SK-N-SH treated with all-trans-retinoic acid at 6 μM for 48 hours (cell line): ENCODE results near the gene NSL1.

Source experiments
- ATAC-seq: fragments of 200-7000 bp; cut with Tn5 transposase; 3 replicates; pipeline ENCODE4 v1.9.1; 2020; ENCODE audit warnings: mild to moderate bottlenecking, moderate library complexity
- ARNTL ChIP-seq: fragments of 450-650 bp; formaldehyde crosslinking; IDR thresholded peaks from 2 replicates; pipeline ENCODE4 v1.5.0; 2020; ENCODE audit warnings: low read depth, mild to moderate bottlenecking, moderate library complexity, borderline replicate concordance
- BACH2 ChIP-seq: fragments of 250-450 bp; sonication (Bioruptor Pico); IDR thresholded peaks from 2 replicates; pipeline ENCODE4 v1.9.0; 2021; ENCODE audit warnings: mild to moderate bottlenecking, borderline replicate concordance
- CSDC2 ChIP-seq: fragments of 250-450 bp; sonication (Bioruptor Pico); IDR thresholded peaks from 2 replicates; pipeline ENCODE4 v1.5.0; 2020; ENCODE audit warnings: mild to moderate bottlenecking, moderate library complexity
- ISL1 ChIP-seq: fragments of 250-450 bp; sonication (Bioruptor Pico); IDR thresholded peaks from 2 replicates; pipeline ENCODE4 v2.1.2; 2022; ENCODE audit warnings: mild to moderate bottlenecking, moderate library complexity
- OSR1 ChIP-seq: fragments of 250-450 bp; sonication (Bioruptor Pico); IDR thresholded peaks from 2 replicates; pipeline ENCODE4 v1.8.0; 2022; ENCODE audit warnings: moderate library complexity, mild to moderate bottlenecking, inconsistent platforms
- PPARA ChIP-seq: fragments of 250-450 bp; sonication (Bioruptor Pico); IDR thresholded peaks from 2 replicates; pipeline ENCODE4 v1.5.0; 2020; ENCODE audit warnings: mild to moderate bottlenecking, borderline replicate concordance
- RARB ChIP-seq: fragments of 250-450 bp; sonication (Bioruptor Pico); IDR thresholded peaks from 2 replicates; pipeline ENCODE4 v1.8.0; 2021; ENCODE audit warnings: mild to moderate bottlenecking, moderate library complexity
- SNAI2 ChIP-seq: fragments of 250-450 bp; sonication (Bioruptor Pico); IDR thresholded peaks from 2 replicates; pipeline ENCODE4 v1.5.0; 2020; ENCODE audit warnings: mild to moderate bottlenecking, moderate library complexity
- TCF4 ChIP-seq: fragments of 250-450 bp; sonication (Bioruptor Pico); IDR thresholded peaks from 2 replicates; pipeline ENCODE4 v1.8.0; 2021; ENCODE audit warnings: mild to moderate bottlenecking, moderate library complexity, borderline replicate concordance
- TOX ChIP-seq: fragments of 250-450 bp; sonication (Bioruptor Pico); IDR thresholded peaks from 2 replicates; pipeline ENCODE4 v1.8.0; 2021; ENCODE audit warnings: mild to moderate bottlenecking, moderate library complexity, borderline replicate concordance
- ZC3H10 ChIP-seq: fragments of 250-450 bp; sonication (Bioruptor Pico); IDR thresholded peaks from 2 replicates; pipeline ENCODE4 v1.5.1; 2021; ENCODE audit warnings: mild to moderate bottlenecking, moderate library complexity
- ZFP3 ChIP-seq: fragments of 250-450 bp; sonication (Bioruptor Pico); IDR thresholded peaks from 2 replicates; pipeline ENCODE4 v1.5.0; 2020; ENCODE audit warnings: mild to moderate bottlenecking, moderate library complexity
- ZFP30 ChIP-seq: fragments of 450-650 bp; formaldehyde crosslinking; IDR thresholded peaks from 2 replicates; pipeline ENCODE4 v1.5.0; 2022; ENCODE audit warnings: mild to moderate bottlenecking, moderate library complexity
- ZNF565 ChIP-seq: fragments of 450-650 bp; formaldehyde crosslinking; conservative IDR thresholded peaks from 2 replicates; pipeline ENCODE4 v1.5.0; 2020; ENCODE audit warnings: low read depth, mild to moderate bottlenecking, moderate library complexity
- ZNF70 ChIP-seq: fragments of 450-650 bp; formaldehyde crosslinking; IDR thresholded peaks from 2 replicates; pipeline ENCODE4 v1.5.0; 2020; ENCODE audit warnings: mild to moderate bottlenecking, moderate library complexity
- ZNF8 ChIP-seq: fragments of 450-650 bp; formaldehyde crosslinking; IDR thresholded peaks from 2 replicates; pipeline ENCODE4 v1.5.0; 2020; ENCODE audit warnings: mild to moderate bottlenecking, moderate library complexity
- TF ChIP-seq, protein P1 (sequence below): fragments of 250-450 bp; sonication (Bioruptor Pico); IDR thresholded peaks from 2 replicates; pipeline ENCODE4 v1.5.0; 2020; ENCODE audit warnings: mild to moderate bottlenecking, moderate library complexity
- TF ChIP-seq, protein P2 (sequence below): fragments of 250-450 bp; sonication (Bioruptor Pico); IDR thresholded peaks from 2 replicates; pipeline ENCODE4 v1.8.0; 2021; ENCODE audit warnings: low read depth, mild to moderate bottlenecking, moderate library complexity, borderline replicate concordance
- TF ChIP-seq, protein P3 (sequence below): fragments of 250-450 bp; sonication (Bioruptor Pico); IDR thresholded peaks from 2 replicates; pipeline ENCODE4 v1.8.0; 2020; ENCODE audit warnings: mild to moderate bottlenecking, moderate library complexity, borderline replicate concordance
- TF ChIP-seq, protein P4 (sequence below): fragments of 250-450 bp; sonication (Bioruptor Pico); IDR thresholded peaks from 2 replicates; pipeline ENCODE4 v1.5.1; 2020; ENCODE audit warnings: low read depth, mild to moderate bottlenecking, moderate library complexity
- TF ChIP-seq, protein P5 (sequence below): fragments of 250-450 bp; sonication (Bioruptor Pico); IDR thresholded peaks from 2 replicates; pipeline ENCODE4 v1.5.1; 2021; ENCODE audit warnings: mild to moderate bottlenecking, moderate library complexity

Gene NSL1

DNA sequence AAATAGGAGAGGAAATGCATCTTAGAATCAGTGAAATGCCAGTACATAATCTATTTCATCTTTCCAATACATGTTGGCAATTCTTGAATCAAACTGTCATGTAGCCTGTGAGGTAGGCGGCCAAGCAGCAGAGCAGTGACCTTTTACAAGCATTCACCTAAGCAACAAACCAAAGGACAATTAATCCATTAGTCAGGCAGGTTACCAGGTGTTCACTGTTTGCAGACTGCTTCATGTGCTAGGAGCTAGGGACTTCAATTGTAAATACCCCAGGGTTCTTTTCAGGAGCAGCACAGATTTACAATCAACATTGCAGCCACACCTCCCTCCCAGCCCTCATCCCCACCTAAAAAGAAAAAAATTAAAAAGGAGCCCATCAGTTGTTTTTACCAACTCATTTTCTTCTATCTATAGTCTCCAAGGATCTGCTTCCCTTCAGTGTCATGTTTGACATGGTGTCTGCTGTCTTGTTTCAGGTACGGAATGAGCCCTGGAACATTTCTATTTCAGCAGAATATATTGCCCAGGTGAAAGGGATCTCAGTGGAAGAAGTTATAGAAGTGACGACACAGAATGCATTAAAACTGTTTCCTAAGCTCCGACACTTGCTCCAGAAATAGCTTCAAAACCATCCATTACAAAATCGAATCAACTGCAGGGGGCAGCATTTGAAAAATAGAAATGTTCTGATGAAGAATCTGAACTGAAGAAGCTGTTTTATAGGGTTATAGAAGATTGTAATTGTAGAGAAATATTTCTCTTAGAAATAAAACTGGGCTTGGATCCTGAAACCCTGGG, 23.2 kb upstream of the NSL1 start (continued):
- TF ChIP-seq, protein P1, sequence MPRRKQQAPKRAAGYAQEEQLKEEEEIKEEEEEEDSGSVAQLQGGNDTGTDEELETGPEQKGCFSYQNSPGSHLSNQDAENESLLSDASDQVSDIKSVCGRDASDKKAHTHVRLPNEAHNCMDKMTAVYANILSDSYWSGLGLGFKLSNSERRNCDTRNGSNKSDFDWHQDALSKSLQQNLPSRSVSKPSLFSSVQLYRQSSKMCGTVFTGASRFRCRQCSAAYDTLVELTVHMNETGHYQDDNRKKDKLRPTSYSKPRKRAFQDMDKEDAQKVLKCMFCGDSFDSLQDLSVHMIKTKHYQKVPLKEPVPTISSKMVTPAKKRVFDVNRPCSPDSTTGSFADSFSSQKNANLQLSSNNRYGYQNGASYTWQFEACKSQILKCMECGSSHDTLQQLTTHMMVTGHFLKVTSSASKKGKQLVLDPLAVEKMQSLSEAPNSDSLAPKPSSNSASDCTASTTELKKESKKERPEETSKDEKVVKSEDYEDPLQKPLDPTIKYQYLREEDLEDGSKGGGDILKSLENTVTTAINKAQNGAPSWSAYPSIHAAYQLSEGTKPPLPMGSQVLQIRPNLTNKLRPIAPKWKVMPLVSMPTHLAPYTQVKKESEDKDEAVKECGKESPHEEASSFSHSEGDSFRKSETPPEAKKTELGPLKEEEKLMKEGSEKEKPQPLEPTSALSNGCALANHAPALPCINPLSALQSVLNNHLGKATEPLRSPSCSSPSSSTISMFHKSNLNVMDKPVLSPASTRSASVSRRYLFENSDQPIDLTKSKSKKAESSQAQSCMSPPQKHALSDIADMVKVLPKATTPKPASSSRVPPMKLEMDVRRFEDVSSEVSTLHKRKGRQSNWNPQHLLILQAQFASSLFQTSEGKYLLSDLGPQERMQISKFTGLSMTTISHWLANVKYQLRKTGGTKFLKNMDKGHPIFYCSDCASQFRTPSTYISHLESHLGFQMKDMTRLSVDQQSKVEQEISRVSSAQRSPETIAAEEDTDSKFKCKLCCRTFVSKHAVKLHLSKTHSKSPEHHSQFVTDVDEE = no peak
- TF ChIP-seq BACH2 (CRISPR knock-in tag) = no peak
- no peak for TF ChIP-seq PPARA (CRISPR knock-in tag)
- no peak for TF ChIP-seq OSR1 (CRISPR knock-in tag)
- no peak for TF ChIP-seq SNAI2 (CRISPR knock-in tag)

DNA sequence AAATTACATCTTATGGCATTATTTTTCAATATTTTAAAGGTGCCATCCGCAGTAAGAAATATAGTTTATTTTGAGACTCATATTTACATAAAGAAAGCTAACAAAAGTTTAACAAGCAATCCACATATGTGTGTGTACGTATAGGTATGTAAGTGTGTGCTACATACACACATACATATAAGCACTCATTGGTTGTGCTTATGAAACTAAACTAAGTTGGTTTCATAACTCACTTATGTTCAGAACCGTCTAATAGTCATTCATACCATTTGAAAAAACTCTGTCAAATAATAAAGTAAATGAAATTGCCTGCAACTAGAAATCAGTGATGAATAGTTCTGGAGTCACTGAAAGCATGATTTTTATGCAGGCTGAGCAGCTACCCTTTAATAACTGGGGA, 14.2 kb upstream of the NSL1 start:
- ATAC-seq = no peak
- TF ChIP-seq BACH2 (CRISPR knock-in tag) = no peak
- TF ChIP-seq ZNF565 (CRISPR knock-in tag) = no peak
- no peak for TF ChIP-seq OSR1 (CRISPR knock-in tag)
- TF ChIP-seq ZNF70 (CRISPR knock-in tag) = no peak
- no peak for TF ChIP-seq ZC3H10 (CRISPR knock-in tag)
- TF ChIP-seq, protein P2, sequence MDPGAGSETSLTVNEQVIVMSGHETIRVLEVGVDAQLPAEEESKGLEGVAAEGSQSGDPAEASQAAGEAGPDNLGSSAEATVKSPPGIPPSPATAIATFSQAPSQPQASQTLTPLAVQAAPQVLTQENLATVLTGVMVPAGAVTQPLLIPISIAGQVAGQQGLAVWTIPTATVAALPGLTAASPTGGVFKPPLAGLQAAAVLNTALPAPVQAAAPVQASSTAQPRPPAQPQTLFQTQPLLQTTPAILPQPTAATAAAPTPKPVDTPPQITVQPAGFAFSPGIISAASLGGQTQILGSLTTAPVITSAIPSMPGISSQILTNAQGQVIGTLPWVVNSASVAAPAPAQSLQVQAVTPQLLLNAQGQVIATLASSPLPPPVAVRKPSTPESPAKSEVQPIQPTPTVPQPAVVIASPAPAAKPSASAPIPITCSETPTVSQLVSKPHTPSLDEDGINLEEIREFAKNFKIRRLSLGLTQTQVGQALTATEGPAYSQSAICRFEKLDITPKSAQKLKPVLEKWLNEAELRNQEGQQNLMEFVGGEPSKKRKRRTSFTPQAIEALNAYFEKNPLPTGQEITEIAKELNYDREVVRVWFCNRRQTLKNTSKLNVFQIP (CRISPR knock-in tag) = no peak
- TF ChIP-seq CSDC2 = no peak
- TF ChIP-seq ARNTL = no peak
- TF ChIP-seq TOX = no peak

DNA sequence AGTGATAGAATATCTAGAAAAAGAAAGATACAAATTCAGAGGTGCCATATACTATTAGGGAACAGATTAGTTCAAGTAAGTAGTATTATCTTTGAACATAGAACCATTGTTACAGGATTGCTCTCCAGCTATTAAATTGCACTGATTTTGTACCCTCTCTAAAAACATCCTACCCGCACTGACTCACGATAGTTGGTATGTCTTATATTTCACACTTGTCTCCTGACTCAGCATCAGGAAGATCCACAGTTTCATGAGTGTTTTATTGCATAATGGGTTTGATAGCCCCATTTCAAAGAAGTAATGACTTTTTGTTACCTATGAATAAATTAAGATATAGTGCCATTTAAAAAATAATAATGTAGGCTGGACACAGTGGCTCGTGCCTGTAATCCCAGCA, 6.1 kb upstream of the NSL1 start:
- TF ChIP-seq ZFP3 (CRISPR knock-in tag) = no peak
- TF ChIP-seq TCF4 = no peak
- TF ChIP-seq, protein P2 (CRISPR knock-in tag) = no peak
- TF ChIP-seq, protein P3, sequence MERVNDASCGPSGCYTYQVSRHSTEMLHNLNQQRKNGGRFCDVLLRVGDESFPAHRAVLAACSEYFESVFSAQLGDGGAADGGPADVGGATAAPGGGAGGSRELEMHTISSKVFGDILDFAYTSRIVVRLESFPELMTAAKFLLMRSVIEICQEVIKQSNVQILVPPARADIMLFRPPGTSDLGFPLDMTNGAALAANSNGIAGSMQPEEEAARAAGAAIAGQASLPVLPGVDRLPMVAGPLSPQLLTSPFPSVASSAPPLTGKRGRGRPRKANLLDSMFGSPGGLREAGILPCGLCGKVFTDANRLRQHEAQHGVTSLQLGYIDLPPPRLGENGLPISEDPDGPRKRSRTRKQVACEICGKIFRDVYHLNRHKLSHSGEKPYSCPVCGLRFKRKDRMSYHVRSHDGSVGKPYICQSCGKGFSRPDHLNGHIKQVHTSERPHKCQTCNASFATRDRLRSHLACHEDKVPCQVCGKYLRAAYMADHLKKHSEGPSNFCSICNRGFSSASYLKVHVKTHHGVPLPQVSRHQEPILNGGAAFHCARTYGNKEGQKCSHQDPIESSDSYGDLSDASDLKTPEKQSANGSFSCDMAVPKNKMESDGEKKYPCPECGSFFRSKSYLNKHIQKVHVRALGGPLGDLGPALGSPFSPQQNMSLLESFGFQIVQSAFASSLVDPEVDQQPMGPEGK (CRISPR knock-in tag) = no peak
- no peak for TF ChIP-seq ZFP30 (CRISPR knock-in tag)
- TF ChIP-seq ISL1 (CRISPR knock-in tag) = no peak
- TF ChIP-seq, protein P4, sequence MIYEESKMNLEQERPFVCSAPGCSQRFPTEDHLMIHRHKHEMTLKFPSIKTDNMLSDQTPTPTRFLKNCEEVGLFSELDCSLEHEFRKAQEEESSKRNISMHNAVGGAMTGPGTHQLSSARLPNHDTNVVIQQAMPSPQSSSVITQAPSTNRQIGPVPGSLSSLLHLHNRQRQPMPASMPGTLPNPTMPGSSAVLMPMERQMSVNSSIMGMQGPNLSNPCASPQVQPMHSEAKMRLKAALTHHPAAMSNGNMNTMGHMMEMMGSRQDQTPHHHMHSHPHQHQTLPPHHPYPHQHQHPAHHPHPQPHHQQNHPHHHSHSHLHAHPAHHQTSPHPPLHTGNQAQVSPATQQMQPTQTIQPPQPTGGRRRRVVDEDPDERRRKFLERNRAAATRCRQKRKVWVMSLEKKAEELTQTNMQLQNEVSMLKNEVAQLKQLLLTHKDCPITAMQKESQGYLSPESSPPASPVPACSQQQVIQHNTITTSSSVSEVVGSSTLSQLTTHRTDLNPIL (CRISPR knock-in tag) = no peak
- TF ChIP-seq SNAI2 (CRISPR knock-in tag) = no peak
- TF ChIP-seq RARB (CRISPR knock-in tag) = no peak
- no peak for TF ChIP-seq ZNF565 (CRISPR knock-in tag)
- no peak for TF ChIP-seq BACH2 (CRISPR knock-in tag)
- TF ChIP-seq, protein P1 = no peak
- no peak for TF ChIP-seq ZNF8 (CRISPR knock-in tag)
- no peak for TF ChIP-seq CSDC2
- no peak for TF ChIP-seq TOX
- TF ChIP-seq PPARA (CRISPR knock-in tag) = no peak
- TF ChIP-seq OSR1 (CRISPR knock-in tag) = no peak
- no peak for TF ChIP-seq ARNTL
- TF ChIP-seq ZC3H10 (CRISPR knock-in tag) = no peak
- TF ChIP-seq, protein P5, sequence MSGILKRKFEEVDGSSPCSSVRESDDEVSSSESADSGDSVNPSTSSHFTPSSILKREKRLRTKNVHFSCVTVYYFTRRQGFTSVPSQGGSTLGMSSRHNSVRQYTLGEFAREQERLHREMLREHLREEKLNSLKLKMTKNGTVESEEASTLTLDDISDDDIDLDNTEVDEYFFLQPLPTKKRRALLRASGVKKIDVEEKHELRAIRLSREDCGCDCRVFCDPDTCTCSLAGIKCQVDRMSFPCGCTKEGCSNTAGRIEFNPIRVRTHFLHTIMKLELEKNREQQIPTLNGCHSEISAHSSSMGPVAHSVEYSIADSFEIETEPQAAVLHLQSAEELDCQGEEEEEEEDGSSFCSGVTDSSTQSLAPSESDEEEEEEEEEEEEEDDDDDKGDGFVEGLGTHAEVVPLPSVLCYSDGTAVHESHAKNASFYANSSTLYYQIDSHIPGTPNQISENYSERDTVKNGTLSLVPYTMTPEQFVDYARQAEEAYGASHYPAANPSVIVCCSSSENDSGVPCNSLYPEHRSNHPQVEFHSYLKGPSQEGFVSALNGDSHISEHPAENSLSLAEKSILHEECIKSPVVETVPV (CRISPR knock-in tag) = no peak
- ATAC-seq = no peak
